Prostate gland (tissue), 2 donors: ENCODE data around the gene TRIP4.
"Not testable (repeated sequence)": the region's sequence is repeated elsewhere in the genome, so short reads cannot be mapped to it uniquely, and the experiment has no call there.

ENCODE experiments used
- CTCF ChIP-seq, 4 experiments: fragments of 200-600 bp in 2 of 4; fragments of 450-650 bp in 2 of 4; sonication (generic) in 2 of 4; IDR thresholded peaks; 1 replicate in 3 of 4; 2 replicates in 1 of 4; pipeline ENCODE4 v1.5.1; 2016 to 2019; ENCODE audit warnings: antibody characterized with exemption in 4 of 4, mild to moderate bottlenecking in 2 of 4, moderate library complexity in 2 of 4
- POLR2AphosphoS5 ChIP-seq: sonication (generic); formaldehyde crosslinking; IDR thresholded peaks from one replicate; pipeline ENCODE4 v1.6.1; 2017; ENCODE audit warnings: antibody characterized with exemption

GRCh38 chr15:64346242-64346641 is 41.4 kb upstream of the TRIP4 start:
- not testable (repeated sequence) for TF ChIP-seq CTCF (IDR thresholded peaks at IDR 0.05); POLR2AphosphoS5
